Muscle of back (tissue), 10 donors: ENCODE data around the gene PLK1. TPM values are rescaled to one million over a fixed set of nuclear protein-coding genes. Genes with fewer than 3 reads are reported as not detected.

ENCODE experiments used
- polyA plus RNA-seq, 10 donors: library from polyadenylated mRNA; unstranded; fragments of 120-200 nt; gene quantifications; one replicate each; pipeline ENCODE4 v1.2.1, GENCODE V29; 2013; ENCODE audit not compliant: insufficient read length in 10 of 10

The PLK1 gene
- polyA plus RNA-seq, 10 donors = 8.0 to 17.2 (median 12.0) TPM

Other genes with a start within 250 kb of the PLK1 start
- gene COG7, start 225.7 kb upstream of the PLK1 start, polyA plus RNA-seq = 10 to 100 TPM in 8 of 10 donors, 1 to 10 TPM in 2; 9.9 to 19.7 (median 12.4) TPM
- 100 to 1,000 TPM in 6 of 10 donors, 10 to 100 TPM in 4; 78.5 to 139 (median 102) TPM for gene GGA2, start 168.4 kb upstream of the PLK1 start, polyA plus RNA-seq
- gene EARS2, start 121.5 kb upstream of the PLK1 start, polyA plus RNA-seq = 10 to 100 TPM; 11.9 to 21.0 (median 16.6) TPM
- 10 to 100 TPM; 56.2 to 74.5 (median 65.7) TPM for gene UBFD1, start 121.2 kb upstream of the PLK1 start, polyA plus RNA-seq
- gene NDUFAB1, start 82.6 kb upstream of the PLK1 start, polyA plus RNA-seq = 100 to 1,000 TPM in 1 of 10 donors, 10 to 100 TPM in 9; 89.1 to 112 (median 96.6) TPM
- gene PALB2, start 37.6 kb upstream of the PLK1 start, polyA plus RNA-seq = 10 to 100 TPM in 5 of 10 donors, 1 to 10 TPM in 5; 7.2 to 13.8 (median 10.0) TPM
- gene DCTN5, start 37.4 kb upstream of the PLK1 start, polyA plus RNA-seq = 10 to 100 TPM; 35.7 to 46.4 (median 43.1) TPM
- under 1 TPM in 5 of 10 donors, not detected in 5; 0.05 to 0.19 (median 0.08) TPM for gene ERN2, start 34.3 kb downstream of the PLK1 start, polyA plus RNA-seq
- gene CHP2, start 76.1 kb downstream of the PLK1 start, polyA plus RNA-seq = 1 to 10 TPM in 2 of 10 donors, under 1 TPM in 5, not detected in 3; 0.07 to 4.2 (median 0.14) TPM
- gene PRKCB, start 157.1 kb downstream of the PLK1 start, polyA plus RNA-seq = 1 to 10 TPM; 1.2 to 3.6 (median 1.7) TPM